ENCODE measurements around the gene HLA-DRB1.

HLA-DRB1 gene

GRCh38 chr6:32622545-32623401 lies 33.1 kb upstream of the HLA-DRB1 start:
- Histone ChIP-seq H3K36me3 (ENCODE audit: control insufficient read depth, insufficient read depth, low read length) (no peaks in the 10 kb centered on the region), H3K9me3 (ENCODE audit: control insufficient read depth, low read length) (no peaks in the 10 kb centered on the region), H3K4me1 (ENCODE audit: control insufficient read depth, insufficient read depth, low read length) (no peaks in the 10 kb centered on the region), H3K4me3 (ENCODE audit: low read length) (no peak overlapping the region), H3K27me3 (ENCODE audit: control insufficient read depth, insufficient read depth, low read length) (no peaks in the 10 kb centered on the region), H3K9ac (ENCODE audit: low read length) (no peak overlapping the region)

GRCh38 chr6:32621372-32621771 lies 31.7 kb upstream of the HLA-DRB1 start:
- Histone ChIP-seq H3K4me1 (ENCODE audit: control insufficient read depth, insufficient read depth, low read length) (no peaks in the 10 kb centered on the region), H3K27me3 (ENCODE audit: control insufficient read depth, insufficient read depth, low read length) (no peaks in the 10 kb centered on the region), H3K9me3 (ENCODE audit: control insufficient read depth, low read length) (no peaks in the 10 kb centered on the region), H3K36me3 (ENCODE audit: control insufficient read depth, insufficient read depth, low read length) (no peaks in the 10 kb centered on the region), H3K4me3 (ENCODE audit: low read length) (no peak overlapping the region), H3K9ac (ENCODE audit: low read length) (no peak overlapping the region)

- Histone ChIP-seq H3K27me3 (ENCODE audit: control insufficient read depth, insufficient read depth, low read length) (no peaks in the 10 kb centered on the region), H3K4me1 (ENCODE audit: control insufficient read depth, insufficient read depth, low read length) (no peaks in the 10 kb centered on the region), H3K9ac (ENCODE audit: low read length) (no peak overlapping the region), H3K36me3 (ENCODE audit: control insufficient read depth, insufficient read depth, low read length) (no peaks in the 10 kb centered on the region), H3K9me3 (ENCODE audit: control insufficient read depth, low read length) (no peaks in the 10 kb centered on the region), H3K4me3 (ENCODE audit: low read length) (no peak overlapping the region)
These were observed 28.1 kb upstream of the HLA-DRB1 start for GRCh38 chr6:32617751-32618150.

- Histone ChIP-seq H3K9ac (ENCODE audit: low read length) (no peak overlapping the region), H3K4me1 (ENCODE audit: control insufficient read depth, insufficient read depth, low read length) (no peaks in the 10 kb centered on the region), H3K27me3 (ENCODE audit: control insufficient read depth, insufficient read depth, low read length) (no peaks in the 10 kb centered on the region), H3K4me3 (ENCODE audit: low read length) (no peak overlapping the region), H3K9me3 (ENCODE audit: control insufficient read depth, low read length) (no peaks in the 10 kb centered on the region), H3K36me3 (ENCODE audit: control insufficient read depth, insufficient read depth, low read length) (no peaks in the 10 kb centered on the region)
These were observed 26.4 kb upstream of the HLA-DRB1 start for GRCh38 chr6:32615885-32616532.

- no peaks in the 10 kb centered on the region for H3K9me3 ChIP-seq (ENCODE audit: control insufficient read depth, low read length)
- no peaks in the 10 kb centered on the region for H3K36me3 ChIP-seq (ENCODE audit: control insufficient read depth, insufficient read depth, low read length)
- H3K4me1 ChIP-seq (ENCODE audit: control insufficient read depth, insufficient read depth, low read length), result peaks cover 2% of the 10 kb centered on the region
- no peaks in the 10 kb centered on the region for H3K27me3 ChIP-seq (ENCODE audit: control insufficient read depth, insufficient read depth, low read length)
- H3K4me3 ChIP-seq (ENCODE audit: low read length), result no peak overlapping the region
- H3K9ac ChIP-seq (ENCODE audit: low read length), result no peak overlapping the region
These were observed 24.9 kb upstream of the HLA-DRB1 start for GRCh38 chr6:32614366-32615081.

GRCh38 chr6:32613475-32613874 lies 23.8 kb upstream of the HLA-DRB1 start:
- peaks cover 4% of the 10 kb centered on the region for H3K4me1 ChIP-seq (ENCODE audit: control insufficient read depth, insufficient read depth, low read length)
- H3K9ac ChIP-seq (ENCODE audit: low read length), result no peak overlapping the region
- no peaks in the 10 kb centered on the region for H3K36me3 ChIP-seq (ENCODE audit: control insufficient read depth, insufficient read depth, low read length)
- no peaks in the 10 kb centered on the region for H3K9me3 ChIP-seq (ENCODE audit: control insufficient read depth, low read length)
- no peak overlapping the region for H3K4me3 ChIP-seq (ENCODE audit: low read length)
- no peaks in the 10 kb centered on the region for H3K27me3 ChIP-seq (ENCODE audit: control insufficient read depth, insufficient read depth, low read length)

- no peaks in the 10 kb centered on the region for H3K36me3 ChIP-seq (ENCODE audit: control insufficient read depth, insufficient read depth, low read length)
These were observed 21.1 kb upstream of the HLA-DRB1 start for GRCh38 chr6:32610682-32611296.

GRCh38 chr6:32609731-32610640 lies 20.3 kb upstream of the HLA-DRB1 start:
- H3K9me3 ChIP-seq (ENCODE audit: control insufficient read depth, low read length), result no peaks in the 10 kb centered on the region
- H3K9ac ChIP-seq (ENCODE audit: low read length), result peak overlapping the region; percentile 12
- H3K4me3 ChIP-seq (ENCODE audit: low read length), result no peak overlapping the region
- H3K27me3 ChIP-seq (ENCODE audit: control insufficient read depth, insufficient read depth, low read length), result no peaks in the 10 kb centered on the region
- H3K4me1 ChIP-seq (ENCODE audit: control insufficient read depth, insufficient read depth, low read length), result peaks cover 4% of the 10 kb centered on the region
- H3K36me3 ChIP-seq (ENCODE audit: control insufficient read depth, insufficient read depth, low read length), result no peaks in the 10 kb centered on the region

More at GRCh38 chr6:32610682-32611296, 21.1 kb upstream of the HLA-DRB1 start:
- peaks cover 4% of the 10 kb centered on the region for H3K4me1 ChIP-seq (ENCODE audit: control insufficient read depth, insufficient read depth, low read length)
- no peaks in the 10 kb centered on the region for H3K27me3 ChIP-seq (ENCODE audit: control insufficient read depth, insufficient read depth, low read length)
- H3K4me3 ChIP-seq (ENCODE audit: low read length), result no peak overlapping the region
- no peaks in the 10 kb centered on the region for H3K9me3 ChIP-seq (ENCODE audit: control insufficient read depth, low read length)
- H3K9ac ChIP-seq (ENCODE audit: low read length), result no peak overlapping the region

GRCh38 chr6:32609391-32609730 lies 19.7 kb upstream of the HLA-DRB1 start:
- Histone ChIP-seq H3K4me3 (ENCODE audit: low read length) (no peak overlapping the region), H3K27me3 (ENCODE audit: control insufficient read depth, insufficient read depth, low read length) (no peaks in the 10 kb centered on the region), H3K9ac (ENCODE audit: low read length) (peak overlapping the region; percentile 12), H3K36me3 (ENCODE audit: control insufficient read depth, insufficient read depth, low read length) (no peaks in the 10 kb centered on the region), H3K4me1 (ENCODE audit: control insufficient read depth, insufficient read depth, low read length) (peaks cover 4% of the 10 kb centered on the region), H3K9me3 (ENCODE audit: control insufficient read depth, low read length) (no peaks in the 10 kb centered on the region)

- H3K9ac ChIP-seq (ENCODE audit: low read length), result no peak overlapping the region
- no peaks in the 10 kb centered on the region for H3K36me3 ChIP-seq (ENCODE audit: control insufficient read depth, insufficient read depth, low read length)
- H3K27me3 ChIP-seq (ENCODE audit: control insufficient read depth, insufficient read depth, low read length), result no peaks in the 10 kb centered on the region
- H3K9me3 ChIP-seq (ENCODE audit: control insufficient read depth, low read length), result no peaks in the 10 kb centered on the region
- peaks cover 4% of the 10 kb centered on the region for H3K4me1 ChIP-seq (ENCODE audit: control insufficient read depth, insufficient read depth, low read length)
- no peak overlapping the region for H3K4me3 ChIP-seq (ENCODE audit: low read length)
These were observed 18.7 kb upstream of the HLA-DRB1 start for GRCh38 chr6:32608362-32608761.

- Histone ChIP-seq H3K36me3 (ENCODE audit: control insufficient read depth, insufficient read depth, low read length) (no peaks in the 10 kb centered on the region), H3K9ac (ENCODE audit: low read length) (no peak overlapping the region), H3K9me3 (ENCODE audit: control insufficient read depth, low read length) (no peaks in the 10 kb centered on the region), H3K4me3 (ENCODE audit: low read length) (no peak overlapping the region), H3K27me3 (ENCODE audit: control insufficient read depth, insufficient read depth, low read length) (no peaks in the 10 kb centered on the region), H3K4me1 (ENCODE audit: control insufficient read depth, insufficient read depth, low read length) (peaks cover 4% of the 10 kb centered on the region)
These were observed 18.3 kb upstream of the HLA-DRB1 start for GRCh38 chr6:32607988-32608298.

Measured in mucosa of stomach (tissue), 1 donor.